Fibroblast of lung (primary cell): ENCODE data around the gene GATAD1. TPM values are rescaled to one million over a fixed set of nuclear protein-coding genes. Genes with fewer than 3 reads are reported as not detected.

Experiments
- DNase-seq, 2 donors: peaks; one replicate each; pipeline versions ENCODE4 v3.0.0 to v3.0.0-alpha.2; 2010; ENCODE audit warnings: low read depth in 2 of 2
- H2AFZ ChIP-seq: 2 replicates; pipeline ENCODE4 v1.5.1; 2012; ENCODE audit warnings: low read length, control low read depth, inconsistent platforms
- H3K27ac ChIP-seq: 2 replicates; pipeline ENCODE4 v1.5.1; 2011; ENCODE audit warnings: low read length, control low read depth; ENCODE audit not compliant: insufficient read depth
- H3K27me3 ChIP-seq: 2 replicates; pipeline ENCODE4 v1.5.1; 2011; ENCODE audit warnings: mild to moderate bottlenecking, low read length; ENCODE audit not compliant: control insufficient read depth, insufficient read depth
- H3K36me3 ChIP-seq: 2 replicates; pipeline ENCODE4 v1.5.1; 2011; ENCODE audit warnings: low read length; ENCODE audit not compliant: control insufficient read depth, insufficient read depth
- H3K4me1 ChIP-seq: 2 replicates; pipeline ENCODE4 v1.5.1; 2011; ENCODE audit warnings: low read length; ENCODE audit not compliant: control insufficient read depth, insufficient read depth; ENCODE audit errors: extremely low read depth
- H3K4me2 ChIP-seq: 2 replicates; pipeline ENCODE4 v1.5.1; 2011; ENCODE audit warnings: low read length, control low read depth; ENCODE audit not compliant: insufficient read depth; ENCODE audit errors: extremely low read depth
- H3K4me3 ChIP-seq, 4 experiments: fragments of 200-600 bp in 1 of 4; sonication (generic) in 1 of 4; replicated peaks in 1 of 4; 2 replicates each; pipeline ENCODE4 v1.5.1; 2011 to 2016; ENCODE audit warnings: low read length in 4 of 4, low read depth in 3 of 4, mild to moderate bottlenecking in 3 of 4, control low read depth in 2 of 4, inconsistent platforms in 1 of 4, mixed read lengths in 1 of 4; ENCODE audit not compliant: insufficient read depth in 1 of 4; ENCODE audit errors: control extremely low read depth in 1 of 4
- H3K79me2 ChIP-seq: 2 replicates; pipeline ENCODE4 v1.5.1; 2012; ENCODE audit warnings: mild to moderate bottlenecking, low read length, inconsistent platforms; ENCODE audit not compliant: control insufficient read depth, insufficient read depth
- H3K9ac ChIP-seq: 2 replicates; pipeline ENCODE4 v1.5.1; 2011; ENCODE audit warnings: mild to moderate bottlenecking, low read length, control low read depth; ENCODE audit not compliant: insufficient read depth
- H3K9me3 ChIP-seq: 2 replicates; pipeline ENCODE4 v1.5.1; 2012; ENCODE audit warnings: low read depth, low read length; ENCODE audit not compliant: control insufficient read depth, insufficient read depth
- H4K20me1 ChIP-seq: 2 replicates; pipeline ENCODE4 v1.5.1; 2011; ENCODE audit warnings: low read length; ENCODE audit not compliant: control insufficient read depth, insufficient read depth; ENCODE audit errors: extremely low read depth
- CTCF ChIP-seq, 2 donors: IDR thresholded peaks in 1 of 2; conservative IDR thresholded peaks in 1 of 2; 1 replicate in 1 of 2; 2 replicates in 1 of 2; pipeline ENCODE4 v1.5.1; 2011 to 2012; ENCODE audit warnings: low read length in 2 of 2, control low read depth in 1 of 2, inconsistent platforms in 1 of 2, low read depth in 1 of 2, mild to moderate bottlenecking in 1 of 2
- EZH2 ChIP-seq: IDR thresholded peaks from 2 replicates; pipeline ENCODE4 v1.5.1; 2012; ENCODE audit warnings: low read length, control low read depth, mild to moderate bottlenecking; ENCODE audit errors: missing control alignments
- polyA plus RNA-seq, 2 donors: library from polyadenylated mRNA; depleted of rRNA in 1 of 2; stranded (reverse) in 1 of 2; unstranded in 1 of 2; fragments of >200 nt; gene quantifications; 2 replicates each; pipeline ENCODE4 v1.2.1, GENCODE V29; 2011 to 2012; ENCODE audit warnings: missing spikeins in 1 of 2
- total RNA-seq: library from RNA; depleted of rRNA; stranded (reverse); fragments of >200 nt; gene quantifications from 2 replicates; pipeline ENCODE4 v1.2.1, GENCODE V29; 2014

The GATAD1 gene
- total and polyA plus RNA-seq, 2 donors (not counting 1 experiment from before 2014, with no cell fraction given) = 32.1 to 32.4 TPM

- H3K9ac ChIP-seq = no peak overlapping the region
- DNase-seq = no peak
- H3K9me3 ChIP-seq = no peaks in the 10 kb centered on the region
- no peaks in the 10 kb centered on the region for H3K79me2 ChIP-seq
- TF ChIP-seq CTCF (conservative IDR thresholded peaks at IDR 0.05 in 1 of 2, IDR thresholded peaks at IDR 0.05 in 1 of 2; ENCODE audit: low read depth in 1 of 2, low read length in 2 of 2) (no peak), EZH2 (no peak)
- H3K4me3 ChIP-seq = no peak overlapping the region
- H4K20me1 ChIP-seq = no peaks in the 10 kb centered on the region
- no peak overlapping the region for H3K27ac ChIP-seq
- H3K36me3 ChIP-seq = no peaks in the 10 kb centered on the region
- H3K27me3 ChIP-seq = no peaks in the 10 kb centered on the region
- peak overlapping the region; percentile 28 for H2AFZ ChIP-seq
- no peaks in the 10 kb centered on the region for H3K4me1 ChIP-seq
- no peak overlapping the region for H3K4me2 ChIP-seq
These were observed 21.9 kb upstream of the GATAD1 start for GRCh38 chr7:92425311-92425947.

- Histone ChIP-seq H3K79me2 (no peaks in the 10 kb centered on the region), H3K9ac (no peak overlapping the region), H3K4me1 (no peaks in the 10 kb centered on the region), H3K4me2 (no peak overlapping the region), H2AFZ (no peak overlapping the region), H3K9me3 (no peaks in the 10 kb centered on the region), H3K36me3 (no peaks in the 10 kb centered on the region), H3K27ac (no peak overlapping the region), H3K27me3 (no peaks in the 10 kb centered on the region), H4K20me1 (no peaks in the 10 kb centered on the region), H3K4me3 (no peak overlapping the region)
- DNase-seq = no peak
- no peak for TF ChIP-seq CTCF (conservative IDR thresholded peaks at IDR 0.05 in 1 of 2, IDR thresholded peaks at IDR 0.05 in 1 of 2; ENCODE audit: low read depth in 1 of 2, low read length in 2 of 2)
- no peak for TF ChIP-seq EZH2
These were observed 20.1 kb upstream of the GATAD1 start for GRCh38 chr7:92427193-92427592.

GRCh38 chr7:92432299-92432946 lies 14.9 kb upstream of the GATAD1 start:
- Histone ChIP-seq H2AFZ (no peak overlapping the region), H3K4me1 (no peaks in the 10 kb centered on the region), H3K27ac (no peak overlapping the region), H3K36me3 (no peaks in the 10 kb centered on the region), H3K79me2 (no peaks in the 10 kb centered on the region), H4K20me1 (no peaks in the 10 kb centered on the region), H3K9ac (no peak overlapping the region), H3K4me3 (no peak overlapping the region), H3K4me2 (no peak overlapping the region), H3K27me3 (no peaks in the 10 kb centered on the region), H3K9me3 (no peaks in the 10 kb centered on the region)
- no peak for DNase-seq
- TF ChIP-seq CTCF (conservative IDR thresholded peaks at IDR 0.05 in 1 of 2, IDR thresholded peaks at IDR 0.05 in 1 of 2; ENCODE audit: low read depth in 1 of 2, low read length in 2 of 2) (no peak), EZH2 (no peak)
